GM21360 (cell line): ENCODE measurements around the gene RFK.

Experiments used
- ATAC-seq: cut with Tn5 transposase; IDR thresholded peaks from one replicate; pipeline ENCODE4 v1.9.1; 2021; ENCODE audit warnings: mild to moderate bottlenecking, moderate library complexity; ENCODE audit not compliant: unreplicated experiment

RFK gene

DNA sequence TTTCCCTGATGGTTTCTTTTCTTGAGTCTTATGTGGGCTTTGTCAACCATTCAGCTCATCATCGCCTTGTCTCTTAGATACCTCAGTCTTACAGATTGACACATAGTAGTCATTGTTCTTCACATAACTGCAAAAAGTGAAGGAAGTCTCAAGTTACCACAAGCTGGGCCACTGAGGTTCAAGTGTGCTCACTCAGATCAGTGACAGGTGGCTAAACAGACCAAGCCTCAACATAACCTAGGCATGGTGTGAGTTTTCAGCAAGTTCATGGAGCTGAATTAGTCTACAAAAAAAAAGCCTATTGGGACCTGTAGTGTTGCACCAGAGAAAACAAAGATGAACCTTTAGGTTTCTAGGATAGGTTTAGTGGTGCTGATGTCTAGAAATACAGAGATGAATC lies 58.2 kb downstream of the RFK start:
- no peak for ATAC-seq
